GM12872 (cell line): ENCODE data around the gene TMEM131L.

Experiments used
- TF ChIP-seq, protein P1 (sequence below): IDR thresholded peaks from 3 replicates; pipeline ENCODE4 v1.5.1; 2011; ENCODE audit warnings: low read depth, mild to moderate bottlenecking, low read length, moderate library complexity; ENCODE audit not compliant: insufficient read depth

The TMEM131L gene

DNA sequence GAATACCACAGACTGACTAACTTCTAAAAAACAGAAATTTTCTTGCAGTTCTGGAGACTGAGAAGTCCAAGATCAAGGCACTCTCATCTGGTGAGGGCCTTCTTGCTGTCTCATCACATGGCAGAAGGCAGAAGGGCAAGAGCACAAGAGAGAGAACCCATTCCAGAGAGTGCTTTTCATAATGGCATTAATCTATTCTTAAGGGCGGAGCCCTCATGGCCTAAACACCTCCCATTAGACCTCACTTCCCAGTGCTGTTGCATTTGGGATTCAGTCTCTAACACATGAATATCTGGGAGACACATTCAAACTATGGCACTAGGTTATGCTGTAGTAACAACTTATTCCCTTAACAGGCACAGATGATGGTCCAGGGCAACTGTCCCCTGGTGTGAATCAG, 180.8 kb downstream of the TMEM131L start:
- TF ChIP-seq, protein P1, sequence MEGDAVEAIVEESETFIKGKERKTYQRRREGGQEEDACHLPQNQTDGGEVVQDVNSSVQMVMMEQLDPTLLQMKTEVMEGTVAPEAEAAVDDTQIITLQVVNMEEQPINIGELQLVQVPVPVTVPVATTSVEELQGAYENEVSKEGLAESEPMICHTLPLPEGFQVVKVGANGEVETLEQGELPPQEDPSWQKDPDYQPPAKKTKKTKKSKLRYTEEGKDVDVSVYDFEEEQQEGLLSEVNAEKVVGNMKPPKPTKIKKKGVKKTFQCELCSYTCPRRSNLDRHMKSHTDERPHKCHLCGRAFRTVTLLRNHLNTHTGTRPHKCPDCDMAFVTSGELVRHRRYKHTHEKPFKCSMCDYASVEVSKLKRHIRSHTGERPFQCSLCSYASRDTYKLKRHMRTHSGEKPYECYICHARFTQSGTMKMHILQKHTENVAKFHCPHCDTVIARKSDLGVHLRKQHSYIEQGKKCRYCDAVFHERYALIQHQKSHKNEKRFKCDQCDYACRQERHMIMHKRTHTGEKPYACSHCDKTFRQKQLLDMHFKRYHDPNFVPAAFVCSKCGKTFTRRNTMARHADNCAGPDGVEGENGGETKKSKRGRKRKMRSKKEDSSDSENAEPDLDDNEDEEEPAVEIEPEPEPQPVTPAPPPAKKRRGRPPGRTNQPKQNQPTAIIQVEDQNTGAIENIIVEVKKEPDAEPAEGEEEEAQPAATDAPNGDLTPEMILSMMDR = no peak

DNA sequence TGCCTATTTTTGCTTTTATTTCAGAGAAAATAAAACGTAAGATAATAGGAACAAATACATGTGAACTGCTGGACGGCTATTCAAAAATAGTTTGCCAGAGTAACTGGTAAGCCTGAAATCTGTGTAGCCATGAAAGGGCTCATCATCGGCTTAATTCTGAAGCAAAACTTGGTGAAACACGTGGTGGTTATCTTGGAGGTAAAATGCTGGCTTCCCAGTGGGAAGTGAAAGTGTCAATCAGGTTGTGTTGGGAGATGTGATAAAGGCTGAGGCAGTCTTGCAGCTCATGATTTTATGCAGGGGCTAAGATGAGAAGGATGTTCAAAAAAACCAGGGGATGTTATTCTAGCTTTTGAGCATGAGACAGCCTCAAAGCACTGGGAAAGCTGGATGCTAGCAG, 181.8 kb downstream of the TMEM131L start:
- TF ChIP-seq, protein P1 = no peak

DNA sequence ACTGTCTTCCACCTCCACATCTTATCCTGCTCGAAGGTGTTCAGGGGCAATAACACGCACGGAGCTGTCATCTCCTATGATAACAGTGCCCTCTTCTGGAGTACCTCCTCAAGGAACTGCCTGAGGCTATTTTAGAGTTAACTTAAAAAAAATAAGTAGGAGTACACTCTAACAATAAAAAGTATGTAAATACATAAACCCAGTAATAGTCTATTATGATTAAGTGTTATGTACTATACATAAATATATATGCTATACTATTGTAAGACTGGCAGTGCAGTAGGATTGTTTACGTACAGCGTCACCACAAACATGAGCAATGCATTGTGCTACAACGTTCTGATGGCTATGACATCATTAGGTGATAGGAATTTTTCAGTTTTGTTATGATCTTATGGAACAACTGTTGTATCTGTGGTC, 183.4 kb downstream of the TMEM131L start:
- TF ChIP-seq, protein P1 = peak; percentile 45; the same call in 2 of the 3 replicates

DNA sequence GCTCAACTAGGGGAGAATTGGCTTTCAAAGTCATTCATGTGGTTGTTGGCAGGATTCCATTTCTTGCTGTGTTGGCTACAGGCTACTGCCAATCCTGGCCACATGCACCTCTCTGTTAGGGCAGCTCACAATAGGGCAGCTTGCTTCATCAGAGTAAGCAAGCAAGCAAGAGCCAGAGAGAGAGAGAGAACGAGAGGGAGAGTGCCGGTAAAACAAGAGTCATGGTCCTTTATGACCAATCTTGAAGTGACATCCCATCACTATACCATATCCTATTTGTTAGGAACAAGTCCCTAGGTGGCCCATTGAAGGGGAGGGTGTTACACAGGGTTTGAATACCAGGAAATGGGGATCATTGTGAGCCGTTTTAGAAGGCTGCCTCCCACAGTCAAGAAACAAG, 185.0 kb downstream of the TMEM131L start:
- TF ChIP-seq, protein P1 = no peak

DNA sequence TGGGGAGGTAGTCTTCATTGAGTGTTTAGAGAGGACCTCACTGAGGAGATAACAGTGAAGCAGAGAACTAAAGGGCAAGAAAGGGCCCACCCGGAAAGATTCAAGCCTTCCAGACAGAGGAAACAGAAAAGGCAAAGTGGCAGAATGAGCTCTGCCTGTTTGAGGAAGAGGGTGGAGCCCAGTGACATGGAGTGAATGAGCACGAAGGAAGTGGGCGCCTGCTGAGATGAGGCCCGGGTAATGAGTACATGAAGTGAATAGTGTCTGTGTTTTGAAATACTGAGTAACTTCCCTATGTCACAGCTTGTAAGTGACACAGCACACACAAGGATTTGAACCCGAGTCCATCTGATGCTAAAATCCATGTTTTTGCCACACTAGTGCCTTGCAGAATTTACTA, 185.4 kb downstream of the TMEM131L start:
- TF ChIP-seq, protein P1 = no peak

DNA sequence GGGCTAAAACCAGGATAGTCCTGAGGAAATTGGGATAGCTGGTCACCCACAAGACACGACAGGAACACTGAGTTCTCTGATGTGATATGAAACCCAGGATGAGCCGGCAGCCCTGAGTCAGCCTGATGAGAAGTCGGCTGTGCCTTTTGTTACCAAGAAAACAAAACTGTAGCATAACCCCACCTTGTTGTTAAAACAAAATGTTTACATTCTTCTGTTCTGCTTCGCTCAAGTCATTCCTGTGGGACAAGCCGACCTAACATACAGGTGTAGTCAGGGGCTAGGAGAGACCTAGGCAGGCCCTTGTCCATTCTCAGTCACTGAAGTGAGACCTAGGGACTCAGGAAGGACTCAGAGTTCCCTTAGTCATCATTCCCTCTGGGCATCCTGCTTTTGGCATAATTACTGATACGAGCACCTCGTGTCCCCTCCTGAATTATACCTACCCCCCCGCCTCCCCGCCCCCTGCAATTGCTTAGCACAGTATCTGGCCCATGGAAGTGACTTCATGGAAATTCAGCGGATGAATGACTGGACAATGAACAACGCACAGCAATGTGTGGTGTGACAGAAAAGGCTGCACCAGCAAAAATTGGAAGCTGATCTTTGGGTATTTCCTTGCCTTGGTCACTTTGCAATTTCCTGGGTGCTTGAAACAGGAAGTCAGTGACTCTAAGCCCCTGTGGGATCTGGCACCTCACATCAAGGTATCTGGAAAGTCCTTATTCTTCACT, 186.1 kb downstream of the TMEM131L start:
- TF ChIP-seq, protein P1 = no peak

DNA sequence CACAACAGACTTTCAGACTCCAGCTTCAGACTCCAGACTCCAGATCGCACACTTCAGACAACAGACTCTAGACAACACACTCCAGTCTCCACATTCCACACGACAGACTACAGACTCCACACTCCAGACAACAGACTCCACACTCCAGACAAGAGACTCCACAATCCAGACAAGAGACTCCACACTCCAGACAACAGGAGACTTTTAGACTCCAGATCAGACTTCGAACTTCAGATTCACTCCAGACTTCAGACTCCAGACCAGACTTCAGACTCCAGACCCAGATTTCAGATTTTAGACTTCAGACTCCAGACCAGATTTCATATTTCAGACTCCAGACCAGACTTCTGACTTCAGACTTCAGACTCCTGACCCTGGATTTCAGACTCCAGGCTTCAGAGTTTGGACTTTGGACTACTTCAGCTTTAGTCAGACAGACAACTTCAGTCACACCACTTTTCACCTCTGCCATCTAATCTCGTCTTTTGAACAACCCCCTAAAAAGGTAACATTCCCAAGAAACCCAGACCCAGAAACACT, 188.9 kb downstream of the TMEM131L start:
- TF ChIP-seq, protein P1 = no peak
